Measurements from ENCODE around the gene HSPG2.

GRCh38 chr1:21935393-21935804 is 1.7 kb downstream of the HSPG2 start:
- no peak for TF ChIP-seq CTCF (conservative IDR thresholded peaks at IDR 0.05 in 1 of 2, IDR thresholded peaks at IDR 0.05 in 1 of 2; ENCODE audit: extremely low read depth in 1 of 2, insufficient read depth in 1 of 2, low read depth in 1 of 2, low read length in 2 of 2)
- TF ChIP-seq EZH2 (IDR thresholded peaks at IDR 0.05; ENCODE audit: borderline replicate concordance, low read length): no peak
